Peyer's patch (tissue), 4 donors: ENCODE results near the gene TMEM40. TPM values are rescaled to one million over a fixed set of nuclear protein-coding genes. Genes with fewer than 3 reads are reported as not detected.

Experiments
- DNase-seq, 3 donors: peaks; one replicate each; pipeline ENCODE4 v3.0.0-alpha.2; 2017 to 2019
- H3K27ac ChIP-seq, 4 donors: fragments of 200-600 bp; sonication (generic); one replicate each; pipeline ENCODE4 v1.5.1; 2016 to 2019
- H3K27me3 ChIP-seq, 2 donors: fragments of 200-600 bp; sonication (generic); one replicate each; pipeline ENCODE4 v1.5.1; 2019
- H3K36me3 ChIP-seq, 3 donors: fragments of 200-600 bp; sonication (generic); one replicate each; pipeline ENCODE4 v1.5.1; 2016 to 2019
- H3K4me1 ChIP-seq, 4 donors: fragments of 200-600 bp; sonication (generic); one replicate each; pipeline ENCODE4 v1.5.1; 2016 to 2019
- H3K4me3 ChIP-seq, 4 donors: fragments of 200-600 bp; sonication (generic); 1 replicate in 3 of 4; 2 replicates in 1 of 4; pipeline ENCODE4 v1.5.1; 2016 to 2019; ENCODE audit warnings: mild to moderate bottlenecking in 1 of 4
- H3K9me3 ChIP-seq, 4 donors: fragments of 200-600 bp; sonication (generic); one replicate each; pipeline ENCODE4 v1.5.1; 2016 to 2019; ENCODE audit warnings: mild to moderate bottlenecking in 1 of 4
- POLR2A ChIP-seq, 2 donors: fragments of 450-650 bp; IDR thresholded peaks; one replicate each; pipeline ENCODE4 v1.5.1; 2017; ENCODE audit warnings: antibody characterized with exemption in 2 of 2, mild to moderate bottlenecking in 2 of 2, moderate library complexity in 2 of 2
- total RNA-seq, 4 donors: library from RNA; depleted of rRNA; stranded (reverse); fragments of >200 nt; gene quantifications; one replicate each; pipeline ENCODE4 v1.1.0, GENCODE V29; 2016
- TF ChIP-seq, protein P1 (sequence below), 6 experiments: fragments of 450-650 bp in 4 of 6; fragments of 200-600 bp in 2 of 6; sonication (generic) in 1 of 6; IDR thresholded peaks; one replicate each; pipeline ENCODE4 v1.5.1; 2017 to 2019; ENCODE audit warnings: antibody characterized with exemption in 6 of 6, mild to moderate bottlenecking in 3 of 6, moderate library complexity in 1 of 6

TMEM40 gene
- total RNA-seq, 4 donors from 2014 or later: not detected

DNA sequence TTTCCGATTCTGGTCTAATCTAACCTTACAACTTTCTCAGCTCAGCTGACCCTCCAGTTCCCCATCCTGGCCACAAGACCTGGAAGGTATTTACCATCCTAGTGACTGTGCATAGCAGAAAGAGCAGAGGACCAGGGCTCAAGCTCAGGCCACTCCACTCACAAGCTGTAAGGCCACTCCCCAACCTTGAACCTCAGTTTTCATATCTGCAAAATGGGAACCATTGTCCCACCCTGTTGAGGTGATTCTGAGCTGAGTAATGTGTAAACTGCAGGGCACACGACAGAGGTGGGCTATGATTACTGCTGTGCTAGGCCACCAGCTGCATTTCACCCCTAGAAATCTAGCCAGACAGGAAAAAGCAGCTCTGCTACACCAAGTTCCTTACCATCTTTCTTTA lies 21.7 kb downstream of the TMEM40 start:
- Histone ChIP-seq H3K4me3 (no peak overlapping the region), H3K4me1 (no peaks in the 10 kb centered on the region), H3K27ac (no peak overlapping the region), H3K9me3 (no peaks in the 10 kb centered on the region), H3K27me3 (no peaks in the 10 kb centered on the region), H3K36me3 (no peaks in the 10 kb centered on the region)
- DNase-seq: no peak
- TF ChIP-seq, protein P1, sequence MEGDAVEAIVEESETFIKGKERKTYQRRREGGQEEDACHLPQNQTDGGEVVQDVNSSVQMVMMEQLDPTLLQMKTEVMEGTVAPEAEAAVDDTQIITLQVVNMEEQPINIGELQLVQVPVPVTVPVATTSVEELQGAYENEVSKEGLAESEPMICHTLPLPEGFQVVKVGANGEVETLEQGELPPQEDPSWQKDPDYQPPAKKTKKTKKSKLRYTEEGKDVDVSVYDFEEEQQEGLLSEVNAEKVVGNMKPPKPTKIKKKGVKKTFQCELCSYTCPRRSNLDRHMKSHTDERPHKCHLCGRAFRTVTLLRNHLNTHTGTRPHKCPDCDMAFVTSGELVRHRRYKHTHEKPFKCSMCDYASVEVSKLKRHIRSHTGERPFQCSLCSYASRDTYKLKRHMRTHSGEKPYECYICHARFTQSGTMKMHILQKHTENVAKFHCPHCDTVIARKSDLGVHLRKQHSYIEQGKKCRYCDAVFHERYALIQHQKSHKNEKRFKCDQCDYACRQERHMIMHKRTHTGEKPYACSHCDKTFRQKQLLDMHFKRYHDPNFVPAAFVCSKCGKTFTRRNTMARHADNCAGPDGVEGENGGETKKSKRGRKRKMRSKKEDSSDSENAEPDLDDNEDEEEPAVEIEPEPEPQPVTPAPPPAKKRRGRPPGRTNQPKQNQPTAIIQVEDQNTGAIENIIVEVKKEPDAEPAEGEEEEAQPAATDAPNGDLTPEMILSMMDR (IDR thresholded peaks at IDR 0.05): no peak
- no peak for TF ChIP-seq POLR2A (IDR thresholded peaks at IDR 0.05)

DNA sequence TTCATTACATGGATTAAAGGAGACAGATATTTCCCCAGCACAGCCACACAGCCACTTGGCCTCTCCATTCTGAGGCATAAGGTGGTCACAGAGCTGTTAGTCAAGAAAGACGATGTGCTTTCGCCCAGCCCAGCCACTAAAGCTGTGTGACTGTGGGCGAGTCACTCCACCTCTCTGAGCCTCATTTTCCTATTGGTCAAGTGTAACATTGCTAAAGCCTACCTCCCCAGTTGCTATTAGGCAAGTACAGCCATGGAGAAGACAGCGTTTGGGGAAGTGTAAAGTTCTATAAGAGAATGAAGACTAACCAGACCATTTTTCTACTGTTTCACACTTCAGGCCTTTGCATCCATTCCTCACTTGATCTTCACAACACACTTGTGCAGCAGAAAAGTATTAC lies 24.1 kb downstream of the TMEM40 start:
- TF ChIP-seq, protein P1 (IDR thresholded peaks at IDR 0.05): no peak
- no peak for TF ChIP-seq POLR2A (IDR thresholded peaks at IDR 0.05)
- Histone ChIP-seq H3K27ac (no peak overlapping the region), H3K4me1 (no peaks in the 10 kb centered on the region), H3K9me3 (no peaks in the 10 kb centered on the region), H3K4me3 (no peak overlapping the region), H3K36me3 (no peaks in the 10 kb centered on the region), H3K27me3 (no peaks in the 10 kb centered on the region)
- no peak for DNase-seq

DNA sequence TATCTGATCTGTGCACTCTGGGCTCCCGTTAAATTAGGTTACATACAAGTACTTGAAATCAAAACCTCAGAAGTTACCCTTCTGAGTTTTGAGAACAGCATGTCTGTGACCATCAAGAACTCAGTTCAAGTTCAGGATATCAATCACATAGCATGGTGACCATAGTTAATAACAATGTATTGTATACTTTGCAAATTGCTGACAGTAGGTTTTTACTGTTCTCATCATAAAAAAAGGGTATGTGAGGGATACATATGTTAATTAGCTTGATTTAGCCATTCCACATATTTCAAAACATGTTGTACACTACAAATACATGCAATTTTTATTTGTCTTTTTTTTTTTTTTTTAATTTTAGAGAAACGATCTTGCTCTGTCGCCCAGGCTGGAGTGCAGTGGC lies 25.5 kb downstream of the TMEM40 start:
- no peak for TF ChIP-seq POLR2A (IDR thresholded peaks at IDR 0.05)
- TF ChIP-seq, protein P1 (IDR thresholded peaks at IDR 0.05): no peak
- Histone ChIP-seq H3K27ac (no peak overlapping the region), H3K4me3 (no peak overlapping the region), H3K27me3 (no peaks in the 10 kb centered on the region), H3K4me1 (no peaks in the 10 kb centered on the region), H3K36me3 (no peaks in the 10 kb centered on the region), H3K9me3 (no peaks in the 10 kb centered on the region)
- no peak for DNase-seq

DNA sequence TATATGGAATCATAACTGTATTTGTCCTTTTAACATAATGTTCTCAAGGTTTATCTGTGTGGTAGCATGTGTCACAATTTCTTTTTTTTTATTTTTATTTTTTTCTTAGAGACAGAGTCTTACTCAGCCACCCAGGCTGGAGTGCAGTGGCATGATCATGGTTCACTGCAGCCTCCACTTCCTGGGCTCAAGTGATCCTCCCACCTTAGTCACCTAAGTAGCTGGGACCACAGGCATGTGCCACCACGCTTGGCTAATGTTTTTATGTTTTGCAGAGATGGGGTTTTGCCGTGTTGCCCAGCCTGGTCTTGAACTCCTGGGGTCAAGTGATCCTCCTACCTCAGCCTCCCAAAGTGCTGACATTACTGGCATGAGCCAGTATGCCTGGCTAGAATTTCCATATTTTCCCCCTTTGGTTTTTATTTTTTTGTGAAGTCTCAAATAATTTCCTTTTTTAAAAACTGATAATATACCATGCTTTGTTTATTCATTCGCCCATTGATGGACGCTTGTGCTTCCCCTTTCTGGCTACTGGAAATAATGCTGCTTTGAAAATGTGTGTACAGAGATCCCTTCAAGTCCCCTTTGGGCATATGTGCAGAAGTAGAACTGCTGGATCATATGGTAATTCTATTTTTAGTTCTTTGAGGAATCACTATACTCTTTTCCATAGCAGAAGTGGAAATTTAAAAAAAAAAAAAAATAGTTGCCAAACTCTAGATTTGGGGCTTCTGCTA lies 28.4 kb downstream of the TMEM40 start:
- DNase-seq: no peak

DNA sequence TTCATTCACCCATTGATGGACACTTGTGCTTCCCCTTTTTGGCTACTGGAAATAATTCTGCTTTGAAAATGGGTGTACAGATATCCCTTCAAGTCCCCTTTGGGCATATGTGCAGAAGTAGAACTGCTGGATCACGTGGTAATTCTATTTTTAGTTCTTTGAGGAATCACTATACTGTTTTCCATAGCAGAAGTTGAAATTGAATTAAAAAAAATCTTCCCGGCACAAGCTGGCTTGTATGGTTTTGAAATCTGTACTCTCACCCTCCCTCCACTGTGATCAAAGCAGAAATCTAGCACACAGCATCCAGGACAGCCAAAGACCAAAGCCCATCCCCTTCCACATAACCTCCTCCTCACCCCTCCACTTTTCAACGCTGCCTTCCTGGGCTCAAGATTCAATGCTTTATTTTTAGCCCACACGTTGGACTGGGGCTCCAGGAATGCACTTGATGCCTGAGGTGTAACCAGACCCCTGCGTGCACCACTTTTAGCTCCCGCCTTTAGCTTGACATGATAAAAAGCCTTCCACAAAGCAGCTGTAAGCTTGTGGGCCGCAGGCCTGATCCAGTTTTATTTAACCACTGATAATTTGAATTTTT lies 29.9 kb downstream of the TMEM40 start:
- no peaks in the 10 kb centered on the region for H3K36me3 ChIP-seq
- H3K27ac ChIP-seq: peak overlapping the region in 1 of 4 donors; percentile 45
- no peak for DNase-seq
- TF ChIP-seq, protein P1 (IDR thresholded peaks at IDR 0.05): no peak
- TF ChIP-seq POLR2A (IDR thresholded peaks at IDR 0.05): no peak
- no peaks in the 10 kb centered on the region for H3K9me3 ChIP-seq
- no peak overlapping the region for H3K4me3 ChIP-seq
- no peaks in the 10 kb centered on the region for H3K27me3 ChIP-seq
- no peaks in the 10 kb centered on the region for H3K4me1 ChIP-seq

More for the DNA sequence above, 28.4 kb downstream of the TMEM40 start:
- Histone ChIP-seq H3K27ac (no peak overlapping the region), H3K4me1 (no peaks in the 10 kb centered on the region), H3K4me3 (no peak overlapping the region), H3K27me3 (no peaks in the 10 kb centered on the region), H3K36me3 (no peaks in the 10 kb centered on the region), H3K9me3 (no peaks in the 10 kb centered on the region)
- no peak for TF ChIP-seq POLR2A (IDR thresholded peaks at IDR 0.05)
- TF ChIP-seq, protein P1 (IDR thresholded peaks at IDR 0.05): no peak
